Uterine smooth muscle cell (primary cell): ENCODE data around the gene BCO1. TPM values are rescaled to one million over a fixed set of nuclear protein-coding genes. Genes with fewer than 3 reads are reported as not detected.

ENCODE experiments used
- total RNA-seq: library from RNA; depleted of rRNA; stranded (reverse); fragments of >200 nt; gene quantifications from 2 replicates; pipeline ENCODE4 v1.2.3, GENCODE V29; 2014

Gene BCO1, protein sequence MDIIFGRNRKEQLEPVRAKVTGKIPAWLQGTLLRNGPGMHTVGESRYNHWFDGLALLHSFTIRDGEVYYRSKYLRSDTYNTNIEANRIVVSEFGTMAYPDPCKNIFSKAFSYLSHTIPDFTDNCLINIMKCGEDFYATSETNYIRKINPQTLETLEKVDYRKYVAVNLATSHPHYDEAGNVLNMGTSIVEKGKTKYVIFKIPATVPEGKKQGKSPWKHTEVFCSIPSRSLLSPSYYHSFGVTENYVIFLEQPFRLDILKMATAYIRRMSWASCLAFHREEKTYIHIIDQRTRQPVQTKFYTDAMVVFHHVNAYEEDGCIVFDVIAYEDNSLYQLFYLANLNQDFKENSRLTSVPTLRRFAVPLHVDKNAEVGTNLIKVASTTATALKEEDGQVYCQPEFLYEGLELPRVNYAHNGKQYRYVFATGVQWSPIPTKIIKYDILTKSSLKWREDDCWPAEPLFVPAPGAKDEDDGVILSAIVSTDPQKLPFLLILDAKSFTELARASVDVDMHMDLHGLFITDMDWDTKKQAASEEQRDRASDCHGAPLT
- total RNA-seq = 0.12 TPM in 1 of 2 replicates, not detected in the other

DNA sequence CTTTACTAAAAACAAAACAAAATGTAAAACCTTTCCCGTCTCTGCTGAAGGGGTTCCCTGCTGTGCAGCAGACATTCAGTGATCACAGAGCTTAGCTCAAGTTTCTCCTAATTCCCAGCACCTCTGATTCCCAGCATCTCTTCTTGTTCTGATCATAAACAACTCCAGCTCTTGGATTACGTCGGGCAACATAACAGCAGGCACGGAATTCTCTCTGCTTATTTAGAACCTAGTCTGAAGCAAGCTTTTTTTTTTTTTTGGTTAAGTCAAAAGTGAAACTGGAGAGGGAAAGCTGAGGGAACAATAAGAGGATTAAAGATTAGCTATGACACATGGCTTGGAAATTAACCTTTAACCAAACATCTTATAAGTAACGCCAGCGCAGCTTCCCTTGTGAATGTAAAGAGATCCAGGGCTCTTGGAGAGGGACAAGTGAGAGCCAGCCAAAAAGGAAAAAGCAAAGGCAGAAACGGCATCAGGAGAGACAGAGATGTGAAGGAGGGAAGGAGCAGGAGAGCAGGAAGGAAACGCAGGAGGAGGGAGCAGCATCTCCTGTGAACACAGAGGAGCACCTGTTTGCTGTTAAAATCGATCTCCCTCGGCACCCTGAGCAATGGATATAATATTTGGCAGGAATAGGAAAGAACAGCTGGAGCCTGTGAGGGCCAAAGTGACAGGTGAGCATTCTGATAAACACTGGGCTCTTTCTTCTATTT lies at the start of gene BCO1:
TSS of gene BCO1 (plus strand) at position 394 of the 716 bp plus-strand sequence. CDS start at position 614, 220 bp downstream.

DNA sequence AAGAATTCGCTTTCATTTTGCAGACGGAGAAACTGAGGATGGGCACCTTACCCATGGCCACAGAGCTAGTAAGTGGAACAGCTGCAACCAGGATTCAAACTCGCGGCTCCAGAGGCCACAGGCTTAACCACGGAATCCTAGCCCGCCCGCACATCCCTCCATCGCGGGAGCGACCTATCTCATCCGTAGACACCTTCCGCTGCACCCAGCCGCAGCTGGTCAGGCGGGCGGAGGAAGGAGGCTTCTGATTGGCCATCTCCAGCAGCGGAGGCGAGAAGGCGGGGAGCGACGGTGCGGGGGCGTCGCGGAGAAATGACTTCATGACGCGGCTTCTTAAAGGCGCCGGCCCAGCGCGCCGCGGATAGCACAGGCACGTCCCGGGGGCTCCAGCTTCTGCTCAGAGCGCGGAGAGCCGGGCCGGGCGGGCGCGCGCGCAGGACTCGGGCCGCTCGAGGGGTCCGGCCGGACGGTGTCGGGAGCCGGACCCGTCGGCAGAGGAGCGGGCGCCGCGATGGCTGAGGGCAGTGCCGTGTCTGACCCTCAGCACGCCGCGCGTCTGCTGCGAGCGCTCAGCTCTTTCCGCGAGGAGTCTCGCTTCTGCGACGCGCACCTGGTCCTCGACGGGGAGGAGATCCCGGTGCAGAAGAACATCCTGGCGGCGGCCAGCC lies 76.2 kb downstream of the BCO1 start, which contains the start of gene GAN:
TSS of gene GAN (plus strand) at position 360 of the 668 bp plus-strand sequence. CDS start at position 512, 152 bp downstream.

Other genes starting within 250 kb of the BCO1 start
- gene CMC2, start 231.8 kb upstream of the BCO1 start, total RNA-seq = 55.9 and 72.4 TPM in 2 replicates
- gene CENPN, start 231.5 kb upstream of the BCO1 start, total RNA-seq = 33.7 and 81.5 TPM in 2 replicates
- 38.6 and 49.0 TPM in 2 replicates for gene ATMIN, start 202.8 kb upstream of the BCO1 start, total RNA-seq
- gene C16orf46, start 161.5 kb upstream of the BCO1 start, total RNA-seq = 0.25 and 0.55 TPM in 2 replicates
- 29.2 and 35.2 TPM in 2 replicates for gene GCSH, start 142.3 kb upstream of the BCO1 start, total RNA-seq
- 7.7 and 10.5 TPM in 2 replicates for gene GAN, start 76.3 kb downstream of the BCO1 start, total RNA-seq
- gene CMIP, start 206.1 kb downstream of the BCO1 start, total RNA-seq = 5.5 and 10.1 TPM in 2 replicates